Uterus (tissue), 4 donors: ENCODE results near the gene REPS1. TPM values are rescaled to one million over a fixed set of nuclear protein-coding genes. Genes with fewer than 3 reads are reported as not detected.

Experiments used
- DNase-seq, 2 donors: peaks; one replicate each; pipeline ENCODE4 v3.0.0-alpha.2; 2019 to 2020
- H3K27ac ChIP-seq, 2 donors: fragments of 200-600 bp; sonication (generic); 1 replicate in 1 of 2; 2 replicates in 1 of 2; pipeline ENCODE4 v1.5.1; 2016 to 2018
- H3K27me3 ChIP-seq, 2 donors: fragments of 200-600 bp; sonication (generic); one replicate each; pipeline ENCODE4 v1.5.1; 2018 to 2019; ENCODE audit warnings: control low read depth in 1 of 2
- H3K36me3 ChIP-seq, 2 donors: fragments of 200-600 bp; sonication (generic); one replicate each; pipeline ENCODE4 v1.5.1; 2019; ENCODE audit warnings: control low read depth in 1 of 2
- H3K4me1 ChIP-seq, 2 donors: fragments of 200-600 bp; sonication (generic); one replicate each; pipeline ENCODE4 v1.5.1; 2018 to 2019; ENCODE audit warnings: control low read depth in 1 of 2
- H3K4me3 ChIP-seq, 2 donors: fragments of 200-600 bp; sonication (generic); 1 replicate in 1 of 2; 2 replicates in 1 of 2; pipeline ENCODE4 v1.5.1; 2018 to 2019; ENCODE audit warnings: mild to moderate bottlenecking in 1 of 2
- H3K9me3 ChIP-seq, 2 donors: fragments of 200-600 bp; sonication (generic); one replicate each; pipeline ENCODE4 v1.5.1; 2019; ENCODE audit warnings: control low read depth in 1 of 2
- POLR2A ChIP-seq, 2 donors: fragments of 450-650 bp; IDR thresholded peaks; one replicate each; pipeline ENCODE4 v1.6.1; 2016; ENCODE audit warnings: antibody characterized with exemption in 2 of 2, mild to moderate bottlenecking in 1 of 2, moderate library complexity in 1 of 2
- intact Hi-C: fragments of 100-400 bp; cut with DNase I; formaldehyde crosslinking; loops from one replicate; pipeline ENCODE4 v1.15.1; 2023; ENCODE audit warnings: low total_unique reads
- total RNA-seq, 4 donors: library from RNA; depleted of rRNA in 3 of 4; stranded (reverse); fragments of >200 nt in 3 of 4; gene quantifications; one replicate each; pipeline versions ENCODE4 v1.1.0 to v1.2.4, GENCODE V29; 2014 to 2023
- TF ChIP-seq, protein P1 (sequence below), 4 experiments: fragments of 200-600 bp in 2 of 4; fragments of 450-650 bp in 2 of 4; sonication (generic) in 2 of 4; IDR thresholded peaks; one replicate each; pipeline ENCODE4 v1.5.1; 2016 to 2019; ENCODE audit warnings: antibody characterized with exemption in 4 of 4, mild to moderate bottlenecking in 2 of 4, moderate library complexity in 1 of 4
- donor health status: DM: yes; HTN: yes; CAD: no.

The REPS1 gene
- total RNA-seq = 100 to 1,000 TPM in 1 of 4 donors, 10 to 100 TPM in 3; 36.5 to 266 (median 70.7) TPM

GRCh38 chr6:138987643-138988468, at the start of gene REPS1:
REPS1 (minus strand) TSS chr6:138988253; CDS start chr6:138987682, 571 bp downstream.
- intact Hi-C loops = no loop called here
- Histone ChIP-seq H3K27ac (peak within 1 kb of the TSS; percentile 80 to 85), H3K27me3 (no peaks in the 10 kb centered on the region), H3K9me3 (no peaks in the 10 kb centered on the region), H3K4me1 (peaks cover 0 to 8% of the 10 kb centered on the region in 2 donors), H3K4me3 (peak within 1 kb of the TSS; percentile 60 to 80), H3K36me3 (no peaks in the 10 kb centered on the region)
- TF ChIP-seq, protein P1, sequence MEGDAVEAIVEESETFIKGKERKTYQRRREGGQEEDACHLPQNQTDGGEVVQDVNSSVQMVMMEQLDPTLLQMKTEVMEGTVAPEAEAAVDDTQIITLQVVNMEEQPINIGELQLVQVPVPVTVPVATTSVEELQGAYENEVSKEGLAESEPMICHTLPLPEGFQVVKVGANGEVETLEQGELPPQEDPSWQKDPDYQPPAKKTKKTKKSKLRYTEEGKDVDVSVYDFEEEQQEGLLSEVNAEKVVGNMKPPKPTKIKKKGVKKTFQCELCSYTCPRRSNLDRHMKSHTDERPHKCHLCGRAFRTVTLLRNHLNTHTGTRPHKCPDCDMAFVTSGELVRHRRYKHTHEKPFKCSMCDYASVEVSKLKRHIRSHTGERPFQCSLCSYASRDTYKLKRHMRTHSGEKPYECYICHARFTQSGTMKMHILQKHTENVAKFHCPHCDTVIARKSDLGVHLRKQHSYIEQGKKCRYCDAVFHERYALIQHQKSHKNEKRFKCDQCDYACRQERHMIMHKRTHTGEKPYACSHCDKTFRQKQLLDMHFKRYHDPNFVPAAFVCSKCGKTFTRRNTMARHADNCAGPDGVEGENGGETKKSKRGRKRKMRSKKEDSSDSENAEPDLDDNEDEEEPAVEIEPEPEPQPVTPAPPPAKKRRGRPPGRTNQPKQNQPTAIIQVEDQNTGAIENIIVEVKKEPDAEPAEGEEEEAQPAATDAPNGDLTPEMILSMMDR (IDR thresholded peaks at IDR 0.05) = peak; percentile 91 to 100 (median 97)
- peak; percentile 30 to 68 for TF ChIP-seq POLR2A (IDR thresholded peaks at IDR 0.05)
- DNase-seq = peak; percentile 89 to 90

DNA sequence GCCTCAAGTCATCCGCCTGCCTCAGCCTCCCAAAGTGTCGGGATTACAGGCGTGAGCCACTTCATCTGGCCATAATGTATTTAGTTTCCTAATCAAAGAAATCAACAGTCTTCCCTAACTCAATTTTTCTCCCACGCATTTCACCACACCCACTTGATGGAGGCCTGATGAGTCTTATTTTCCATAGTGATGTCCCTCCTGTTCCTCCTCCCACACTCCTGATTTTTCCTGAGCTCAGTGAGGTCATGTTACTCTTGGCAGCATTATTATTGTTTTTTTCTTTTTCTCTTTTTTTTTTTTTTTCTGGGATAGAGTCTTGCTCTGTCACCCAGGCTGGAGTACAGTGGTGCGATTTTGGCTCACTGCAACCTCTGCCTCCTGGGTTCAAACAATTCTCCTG, 49.4 kb upstream of the REPS1 start:
- Histone ChIP-seq H3K9me3 (no peaks in the 10 kb centered on the region), H3K27me3 (no peaks in the 10 kb centered on the region), H3K27ac (peak overlapping the region; percentile 24 to 28), H3K36me3 (no peaks in the 10 kb centered on the region), H3K4me3 (no peak overlapping the region), H3K4me1 (no peaks in the 10 kb centered on the region)
- TF ChIP-seq, protein P1 (IDR thresholded peaks at IDR 0.05) = no peak
- TF ChIP-seq POLR2A (IDR thresholded peaks at IDR 0.05) = no peak
- DNase-seq = peak in 1 of 2 donors; percentile 46
- intact Hi-C loops = no loop called here

DNA sequence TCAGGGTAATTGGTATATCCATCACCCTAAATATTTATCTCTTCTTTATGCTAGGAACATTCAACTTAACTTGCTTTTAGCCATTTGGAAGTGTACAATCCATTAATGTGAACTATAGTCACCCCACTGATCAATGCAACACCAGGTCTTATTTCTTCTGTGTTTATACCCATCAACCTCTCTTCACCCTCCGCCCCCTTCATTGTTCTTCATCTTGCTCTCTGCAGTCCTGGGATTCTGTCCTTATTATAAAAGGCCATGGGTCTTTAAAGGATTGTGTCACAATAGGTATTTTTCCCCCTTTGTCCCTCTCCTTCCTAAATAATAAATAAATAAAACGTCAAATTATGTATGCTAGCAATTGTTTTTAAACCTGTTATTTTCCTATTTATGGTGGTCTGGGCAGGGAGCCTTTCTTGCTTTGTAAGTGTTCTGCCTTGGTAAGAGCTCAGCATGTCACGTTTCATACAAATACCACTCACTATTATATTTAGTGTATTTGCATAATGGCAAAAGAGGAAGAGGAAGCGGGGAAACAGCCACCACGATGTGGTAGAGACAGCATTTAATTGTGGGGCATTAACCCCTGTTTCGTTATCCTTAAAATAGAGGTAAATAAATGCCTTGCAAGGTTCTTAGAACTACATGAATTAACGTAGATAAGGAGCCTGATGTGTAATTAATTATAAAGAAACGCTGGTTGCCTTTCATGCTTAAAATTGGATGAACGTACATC, 42.3 kb upstream of the REPS1 start:
- peak overlapping the region; percentile 75 to 80 for H3K27ac ChIP-seq

GRCh38 chr6:139029470-139030227, 41.6 kb upstream of the REPS1 start:
- DNase-seq = peak; percentile 54 to 56
- peaks cover 0 to 4% of the 10 kb centered on the region in 2 donors for H3K4me1 ChIP-seq
- H3K4me3 ChIP-seq = peak overlapping the region; percentile 59 to 66
- H3K36me3 ChIP-seq = no peaks in the 10 kb centered on the region
- H3K9me3 ChIP-seq = no peaks in the 10 kb centered on the region
- no peak for TF ChIP-seq POLR2A (IDR thresholded peaks at IDR 0.05)
- TF ChIP-seq, protein P1 (IDR thresholded peaks at IDR 0.05) = no peak
- no peaks in the 10 kb centered on the region for H3K27me3 ChIP-seq
- intact Hi-C loops = no loop called here
- peak overlapping the region; percentile 75 to 80 for H3K27ac ChIP-seq

More for the DNA sequence above, 42.3 kb upstream of the REPS1 start:
- intact Hi-C loops = no loop called here
- H3K9me3 ChIP-seq = no peaks in the 10 kb centered on the region
- no peak for DNase-seq
- H3K4me1 ChIP-seq = peaks cover 0 to 4% of the 10 kb centered on the region in 2 donors
- TF ChIP-seq, protein P1 (IDR thresholded peaks at IDR 0.05) = no peak
- no peak for TF ChIP-seq POLR2A (IDR thresholded peaks at IDR 0.05)
- H3K27me3 ChIP-seq = no peaks in the 10 kb centered on the region
- H3K36me3 ChIP-seq = no peaks in the 10 kb centered on the region
- H3K4me3 ChIP-seq = no peak overlapping the region
